GM19238 (cell line): ENCODE data around the gene GALNT2.

Experiments
- DNase-seq: peaks from one replicate; pipeline ENCODE4 v3.0.0; 2011; ENCODE audit warnings: low spot score; ENCODE audit not compliant: insufficient read length

GALNT2 gene

DNA sequence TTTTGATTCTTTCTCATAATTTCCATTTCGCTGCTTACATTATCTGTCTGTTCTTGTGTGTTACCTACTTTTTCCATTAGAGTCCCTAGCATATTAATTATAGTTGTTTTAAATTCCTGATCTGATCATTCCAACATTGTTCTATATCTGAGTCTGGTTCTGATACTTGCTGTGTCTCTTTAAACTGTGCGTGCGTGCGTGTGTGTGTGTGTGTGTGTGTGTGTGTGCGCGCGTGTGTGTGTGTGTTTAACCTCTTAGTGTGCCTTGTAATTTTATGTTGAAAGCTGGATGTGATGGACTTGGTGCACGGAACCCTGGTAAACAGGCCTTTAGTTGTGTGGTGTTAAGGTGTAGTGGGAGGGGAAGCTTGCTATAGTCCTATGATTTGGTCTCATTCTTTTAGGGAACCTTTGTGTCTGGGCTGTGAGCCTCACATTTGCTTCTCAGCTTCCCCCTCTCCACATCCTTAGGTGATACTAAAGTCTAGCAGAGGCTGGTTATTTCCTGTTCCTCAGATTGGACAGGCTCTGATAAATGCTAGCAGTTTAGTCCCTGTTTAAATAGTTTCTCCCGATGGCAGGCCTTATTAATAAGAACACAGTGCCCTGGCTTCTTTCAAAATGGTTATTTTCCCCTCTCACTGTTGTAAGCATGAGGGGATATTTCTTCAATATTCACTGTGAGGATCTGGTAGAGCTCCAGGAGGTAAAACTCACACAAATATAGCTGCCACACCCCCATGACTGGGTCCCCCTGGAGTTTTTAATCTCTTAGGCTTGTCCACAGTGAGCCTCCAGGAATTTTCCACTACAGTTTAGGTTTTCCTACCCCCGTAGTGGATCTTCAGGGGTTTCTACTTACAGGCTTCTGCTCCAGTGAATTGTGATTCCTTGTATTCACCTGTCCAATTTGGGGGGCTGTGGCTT lies 118.3 kb downstream of the GALNT2 start:
- DNase-seq, result no peak

DNA sequence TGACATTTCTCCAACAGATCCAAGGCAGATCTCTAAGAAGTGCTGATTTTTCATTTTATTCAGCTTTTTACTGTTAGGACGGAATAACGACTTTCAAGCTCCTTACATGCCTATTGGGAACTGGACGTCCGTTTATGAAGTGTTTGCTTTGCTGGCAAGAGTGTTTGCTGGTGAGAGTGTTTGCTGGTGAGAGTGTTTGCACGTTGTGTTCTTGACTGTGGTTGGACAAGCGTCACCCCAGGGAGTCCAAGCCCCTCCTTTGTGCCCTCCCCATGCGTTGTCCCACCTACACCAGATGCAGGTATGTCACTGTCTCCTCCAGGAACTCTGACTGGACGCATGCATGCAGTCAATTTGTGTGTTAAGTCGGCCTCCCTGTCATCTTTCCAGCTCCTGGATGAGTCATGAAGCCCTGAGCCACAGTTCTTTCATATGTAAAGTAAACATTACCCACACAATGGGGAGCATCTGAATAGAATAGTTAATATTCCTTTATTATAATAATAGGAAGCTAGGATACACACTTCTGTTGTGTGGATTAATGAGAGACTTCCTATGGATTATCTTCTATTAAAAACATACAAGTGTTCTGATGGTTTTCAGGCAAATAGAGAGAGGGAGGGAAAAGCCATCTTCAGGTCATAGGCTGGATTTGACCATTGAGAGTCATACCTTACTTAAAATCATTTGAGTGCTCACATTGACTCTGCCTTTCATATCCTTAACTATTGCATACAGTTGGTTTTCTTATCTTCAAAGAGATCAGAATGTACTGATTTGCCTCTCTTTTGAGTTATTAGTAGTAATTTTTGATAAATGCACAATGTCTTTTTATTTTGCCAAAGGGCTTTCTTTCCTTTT lies 119.2 kb downstream of the GALNT2 start:
- no peak for DNase-seq

DNA sequence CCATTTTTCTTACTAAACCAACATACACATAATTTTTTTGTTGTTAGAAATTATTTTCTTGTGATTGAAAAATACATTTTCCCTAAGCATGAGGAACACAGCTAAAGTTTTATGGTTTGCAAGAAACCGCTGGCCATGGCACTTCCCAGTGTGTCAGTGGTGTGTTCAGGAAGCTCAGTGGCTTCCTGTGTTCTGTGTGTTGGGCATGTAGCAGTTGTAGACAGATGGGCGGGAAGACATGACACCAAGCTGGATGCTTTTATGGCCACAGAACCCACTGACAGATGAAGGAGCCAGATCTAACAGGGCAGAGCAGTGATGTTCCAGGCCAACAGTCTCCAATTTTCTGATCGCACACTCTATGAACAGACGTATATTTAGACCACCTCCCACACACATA lies 119.8 kb downstream of the GALNT2 start:
- no peak for DNase-seq

DNA sequence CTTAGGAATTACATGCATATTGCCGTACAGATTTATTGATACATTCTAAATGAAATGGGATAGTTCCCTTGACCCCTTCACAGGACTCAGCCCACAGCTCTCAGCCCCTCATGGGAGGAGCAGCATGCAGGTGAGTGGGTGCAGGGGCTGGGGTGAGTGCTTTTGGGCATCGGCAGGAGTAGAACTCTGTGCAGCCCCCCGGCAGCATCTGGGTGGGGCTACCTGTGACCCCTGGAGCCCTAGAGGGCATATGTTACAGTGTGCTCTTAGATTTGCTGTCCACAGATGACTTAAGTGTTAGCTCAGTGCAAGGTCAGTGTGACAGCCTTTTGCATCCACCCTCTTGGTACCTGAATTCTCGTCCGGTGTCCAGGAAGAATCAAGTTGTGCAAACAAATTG lies 120.3 kb downstream of the GALNT2 start:
- no peak for DNase-seq

DNA sequence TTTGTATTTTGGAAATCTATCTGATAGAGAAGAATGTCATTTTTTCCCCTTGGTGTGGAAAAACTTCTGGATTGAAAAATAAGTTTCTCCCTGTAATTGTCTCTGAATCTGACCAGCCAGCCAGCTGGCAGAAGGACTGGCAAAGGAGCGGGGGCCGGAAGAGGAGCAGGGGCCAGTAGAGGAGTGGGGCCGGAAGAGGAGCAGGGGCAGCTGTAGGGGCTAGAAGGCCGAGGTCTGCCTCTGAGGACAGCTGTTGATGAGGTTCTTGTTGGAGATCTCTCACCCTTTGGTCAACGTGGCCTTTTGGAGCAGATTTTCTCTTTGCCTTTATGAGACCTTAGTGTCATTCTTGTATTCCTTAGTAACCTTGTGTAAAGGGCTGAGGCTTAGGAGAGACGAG lies 121.8 kb downstream of the GALNT2 start:
- no peak for DNase-seq

DNA sequence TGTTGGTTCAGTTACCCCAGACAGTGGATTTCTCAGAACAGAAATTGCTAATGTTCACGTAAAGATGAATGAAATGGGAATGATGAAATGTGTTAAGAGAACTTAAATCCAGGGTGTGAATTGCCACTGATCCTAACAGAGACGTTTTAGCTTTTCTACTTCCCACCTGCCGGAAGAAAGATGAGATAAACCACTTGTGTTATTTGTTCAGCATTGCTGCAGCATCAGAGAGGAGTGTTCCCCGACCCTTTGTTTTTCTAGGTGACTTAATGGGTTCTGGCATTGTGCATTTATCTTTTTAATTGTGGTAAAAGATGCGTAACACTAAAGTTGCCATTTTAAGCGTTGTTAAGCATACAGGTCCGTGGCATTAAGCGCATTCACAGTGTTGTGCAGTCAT lies 122.3 kb downstream of the GALNT2 start:
- DNase-seq, result no peak

DNA sequence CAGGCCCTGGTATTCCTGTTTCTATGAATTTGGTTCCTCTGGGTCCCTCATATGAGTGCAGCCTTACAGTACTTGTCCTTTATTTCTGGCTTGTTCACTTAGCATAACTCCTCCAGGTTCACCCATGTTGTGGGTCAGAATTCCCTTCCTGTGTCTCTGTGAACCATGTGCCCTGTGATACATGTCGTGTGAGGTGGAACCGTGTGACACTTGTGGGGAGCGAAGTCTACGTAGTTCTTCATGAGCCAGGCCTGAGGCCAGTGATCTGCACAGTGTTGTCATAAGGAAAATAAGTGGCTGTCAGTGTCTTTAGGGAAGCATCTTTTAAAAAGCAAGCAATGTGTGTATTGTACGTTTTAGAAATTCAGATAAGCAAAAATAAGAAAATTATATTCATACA lies 122.8 kb downstream of the GALNT2 start:
- no peak for DNase-seq

DNA sequence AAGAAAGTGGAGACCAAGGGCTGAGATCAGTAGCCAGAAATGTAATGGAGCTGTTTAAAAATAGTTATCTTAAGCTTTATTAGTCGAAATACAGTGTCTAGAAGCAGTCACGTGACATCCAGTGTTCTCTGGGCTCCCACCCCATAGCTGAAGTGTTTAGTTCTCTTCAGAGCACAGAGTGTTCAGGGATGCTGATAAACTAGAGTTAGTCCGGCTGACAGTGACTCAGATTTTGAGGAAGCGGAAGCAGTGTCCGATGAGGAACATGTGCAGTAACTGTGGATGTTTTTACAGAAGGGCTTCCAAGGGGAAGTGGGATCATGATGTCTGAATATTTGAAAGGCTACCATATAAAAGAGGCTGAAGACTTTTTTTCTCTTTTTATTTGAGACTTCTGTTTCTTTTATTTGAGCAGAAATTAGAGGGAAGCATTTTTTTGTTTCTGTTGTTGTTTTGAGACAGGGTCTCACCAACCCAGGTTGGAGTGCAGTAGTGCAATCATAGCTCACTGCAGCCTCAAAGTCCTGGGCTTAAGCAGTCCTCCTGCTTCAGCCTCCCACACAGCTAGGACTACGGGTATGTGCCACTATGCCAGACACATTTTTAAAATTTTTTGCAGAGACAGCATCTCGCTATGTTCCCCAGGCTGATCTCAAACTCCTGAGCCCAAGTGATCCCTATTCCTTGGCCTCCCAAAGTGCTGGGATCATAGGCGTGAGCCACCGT lies 124.2 kb downstream of the GALNT2 start:
- no peak for DNase-seq

DNA sequence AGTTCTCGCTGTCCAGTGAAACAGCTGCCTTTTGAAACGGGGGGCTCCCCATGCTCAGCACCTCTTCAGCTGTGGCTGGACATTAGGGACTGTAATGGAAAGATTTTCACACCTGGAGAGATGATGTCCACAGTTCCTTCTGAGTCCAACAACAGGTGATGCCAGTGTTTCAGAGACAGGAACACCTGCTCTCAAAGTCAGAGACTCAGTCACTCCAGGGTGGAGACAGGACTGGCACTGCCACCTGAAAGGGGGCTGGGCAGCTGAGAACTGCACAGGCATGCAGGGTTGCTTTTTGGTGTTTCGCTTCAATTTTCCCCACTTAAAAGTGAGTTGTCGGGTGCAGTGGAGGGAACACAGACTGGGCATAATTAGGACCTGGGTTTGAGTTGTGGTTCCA lies 124.8 kb downstream of the GALNT2 start:
- no peak for DNase-seq

DNA sequence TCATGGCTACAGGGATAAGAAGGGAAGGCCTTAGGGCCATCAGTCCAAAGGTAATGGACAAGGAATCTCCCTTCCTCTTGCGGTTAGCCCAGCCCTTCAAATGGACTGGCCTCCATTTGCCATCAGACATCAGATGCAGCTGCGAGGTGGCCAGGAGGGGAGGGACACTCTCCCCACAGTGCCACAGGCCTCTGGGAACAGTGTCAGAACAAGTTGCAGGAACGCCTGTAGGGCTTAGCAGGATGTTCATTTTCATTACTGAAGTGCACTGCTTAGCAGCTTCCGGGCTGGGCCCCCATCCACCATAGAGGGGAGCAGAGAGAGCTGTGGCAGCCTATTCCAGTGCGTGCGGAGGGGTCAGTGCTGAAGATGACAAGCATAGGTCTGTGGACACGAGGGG lies 127.5 kb downstream of the GALNT2 start:
- DNase-seq, result no peak

DNA sequence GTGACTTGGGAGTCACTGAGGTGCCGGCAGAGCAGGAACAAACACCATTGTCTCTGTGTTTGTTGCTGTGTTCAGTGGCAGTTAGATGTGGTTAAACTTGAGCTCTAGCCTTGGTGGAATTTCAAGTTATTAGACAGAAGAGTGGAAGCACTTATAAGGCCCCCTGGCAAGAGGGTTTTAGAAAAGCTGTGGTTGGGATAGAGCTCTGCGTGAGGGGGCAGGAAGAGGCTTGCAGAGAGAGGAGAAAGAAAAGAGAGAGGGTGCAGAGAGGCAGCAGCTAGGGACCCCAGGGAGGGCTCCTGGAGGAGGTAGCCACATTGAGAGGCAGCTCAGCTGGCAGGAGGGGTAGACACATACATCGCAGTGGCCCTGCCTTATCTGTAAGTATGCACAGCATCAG lies 128.2 kb downstream of the GALNT2 start:
- DNase-seq, result no peak

DNA sequence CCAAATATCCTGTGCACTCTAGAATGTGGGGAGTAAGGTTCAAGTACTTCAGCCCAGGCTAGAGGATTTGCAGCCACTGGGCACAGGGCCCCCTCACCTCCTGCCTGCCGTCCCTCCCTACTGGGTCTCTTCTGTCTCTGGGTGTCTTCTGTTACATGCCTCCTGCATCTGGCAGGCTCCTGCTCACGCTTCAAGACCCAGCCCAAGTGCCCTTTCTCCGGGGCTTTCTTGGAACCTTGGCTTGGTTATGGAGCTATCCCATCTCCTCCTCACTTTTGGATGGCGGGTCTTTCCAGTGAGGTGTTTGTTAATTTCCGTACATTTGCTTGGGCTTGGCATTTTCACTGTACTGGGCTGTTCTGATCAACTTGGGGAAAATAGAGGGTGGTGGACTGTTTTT lies 129.0 kb downstream of the GALNT2 start:
- DNase-seq, result no peak

DNA sequence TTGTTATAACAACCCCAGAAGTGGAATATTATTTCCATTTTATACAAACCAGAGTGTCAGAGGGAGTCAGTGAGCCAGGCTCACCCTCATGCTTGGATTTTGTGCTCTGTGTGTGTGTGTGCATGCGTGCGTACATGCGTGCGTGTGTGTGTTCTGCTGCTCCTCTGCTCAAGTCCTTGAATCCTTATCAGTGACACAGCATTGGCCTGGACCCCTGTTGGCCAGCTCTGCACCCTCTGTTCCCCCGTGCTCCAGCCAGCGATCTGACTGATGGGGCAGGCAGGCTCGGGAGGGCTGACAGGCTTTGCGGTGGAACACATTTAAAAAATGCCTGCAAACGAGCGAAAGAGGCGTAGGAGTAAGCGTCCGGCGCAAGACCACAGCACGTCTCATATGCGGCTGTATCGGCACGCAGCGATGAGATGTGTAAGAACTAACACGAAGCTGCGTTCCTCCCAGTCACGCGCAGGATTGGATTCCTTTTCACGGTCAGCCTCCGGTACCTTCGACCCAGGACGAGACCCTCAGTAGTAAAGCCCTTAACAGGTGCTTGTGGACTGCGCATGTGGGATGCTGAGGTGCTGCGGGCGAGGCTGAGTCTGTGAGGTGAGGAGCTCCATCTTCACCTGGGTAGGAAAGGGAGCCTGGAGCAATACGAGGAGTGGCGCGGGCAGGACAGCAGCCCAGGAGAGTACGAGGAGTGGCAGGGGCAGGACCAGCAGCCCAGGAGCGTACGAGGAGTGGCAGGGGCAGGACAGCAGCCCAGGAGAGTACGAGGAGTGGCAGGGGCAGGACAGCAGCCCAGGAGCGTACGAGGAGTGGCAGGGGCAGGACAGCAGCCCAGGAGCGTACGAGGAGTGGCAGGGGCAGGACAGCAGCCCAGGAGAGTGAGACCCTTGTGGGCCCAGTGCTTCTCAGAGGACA lies 130.9 kb downstream of the GALNT2 start:
- DNase-seq, result no peak

DNA sequence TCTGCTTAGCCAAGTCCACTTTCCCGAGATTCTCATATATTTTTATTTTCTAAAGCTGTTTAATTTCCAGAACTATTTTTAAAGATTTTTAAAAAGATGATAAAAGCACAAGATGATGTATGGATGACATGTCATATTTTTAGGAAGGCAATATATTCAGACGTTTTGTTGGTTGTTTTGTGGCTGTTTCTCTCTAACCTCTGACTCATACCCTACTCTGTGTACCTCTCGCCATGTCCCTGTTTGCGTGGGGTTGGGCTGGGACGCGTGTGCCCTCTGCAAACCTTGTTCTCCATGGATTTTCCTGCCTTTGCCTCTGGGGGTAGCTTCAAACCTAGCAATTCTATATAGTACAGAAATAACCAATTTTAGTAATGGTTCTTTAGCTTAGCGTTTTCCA lies 132.0 kb downstream of the GALNT2 start:
- no peak for DNase-seq

DNA sequence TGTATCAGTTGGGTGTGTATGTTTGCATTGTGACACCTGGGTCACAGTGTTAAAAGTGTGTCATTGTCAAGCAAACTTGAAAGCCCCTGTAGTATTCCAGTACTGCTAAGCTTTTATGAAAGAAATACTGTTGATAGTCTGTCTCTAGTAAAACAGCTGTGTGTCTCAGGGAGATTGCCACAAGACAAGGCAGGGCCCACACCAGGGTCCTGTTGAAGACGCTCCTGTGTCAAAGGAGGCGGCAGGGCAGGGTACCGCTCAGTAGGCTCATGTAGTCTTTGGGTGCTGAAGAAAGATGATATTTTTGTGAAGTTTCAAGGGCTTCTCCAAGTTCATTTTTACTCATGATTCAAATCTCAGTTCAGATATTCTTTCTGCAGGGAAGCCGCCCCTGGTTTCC lies 132.5 kb downstream of the GALNT2 start:
- no peak for DNase-seq

DNA sequence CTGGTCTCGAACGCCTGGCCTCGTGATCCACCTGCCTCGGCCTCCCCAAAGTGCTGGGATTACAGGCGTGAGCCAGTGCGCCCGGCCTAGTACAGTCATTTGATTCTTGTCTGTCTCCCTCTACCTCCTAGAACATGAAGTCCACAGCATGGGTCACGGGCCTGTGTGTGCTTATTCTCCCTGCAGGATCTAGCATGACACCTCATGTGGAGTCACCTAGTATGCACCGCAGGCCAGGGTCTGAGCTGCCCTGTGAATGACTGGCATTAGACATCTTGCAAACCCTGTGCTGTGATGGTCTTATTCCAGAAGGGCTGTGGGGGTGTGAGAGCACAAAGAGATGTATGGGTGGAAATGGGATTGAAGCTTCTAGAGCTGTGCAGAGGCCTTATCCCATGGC lies 133.2 kb downstream of the GALNT2 start:
- DNase-seq, result no peak

DNA sequence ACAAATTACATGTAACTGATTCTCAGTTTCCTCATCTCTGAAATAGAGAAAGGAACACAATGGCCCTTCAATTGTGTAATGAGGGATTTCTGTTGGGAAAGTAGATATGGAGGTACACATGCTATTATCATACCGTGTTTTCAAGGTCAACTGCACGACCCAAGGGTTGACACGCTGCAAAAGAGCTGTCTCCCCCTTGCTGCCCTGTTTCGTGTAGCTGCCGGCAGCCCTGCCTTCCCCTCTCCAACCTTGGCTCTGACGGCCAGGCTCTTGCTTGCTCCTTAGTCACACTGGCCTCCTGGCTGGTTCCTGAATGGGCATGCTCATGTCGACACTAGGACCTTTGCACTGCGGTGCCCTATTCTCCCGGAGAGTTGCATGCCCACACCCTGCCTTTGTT lies 134.4 kb downstream of the GALNT2 start:
- DNase-seq, result no peak

DNA sequence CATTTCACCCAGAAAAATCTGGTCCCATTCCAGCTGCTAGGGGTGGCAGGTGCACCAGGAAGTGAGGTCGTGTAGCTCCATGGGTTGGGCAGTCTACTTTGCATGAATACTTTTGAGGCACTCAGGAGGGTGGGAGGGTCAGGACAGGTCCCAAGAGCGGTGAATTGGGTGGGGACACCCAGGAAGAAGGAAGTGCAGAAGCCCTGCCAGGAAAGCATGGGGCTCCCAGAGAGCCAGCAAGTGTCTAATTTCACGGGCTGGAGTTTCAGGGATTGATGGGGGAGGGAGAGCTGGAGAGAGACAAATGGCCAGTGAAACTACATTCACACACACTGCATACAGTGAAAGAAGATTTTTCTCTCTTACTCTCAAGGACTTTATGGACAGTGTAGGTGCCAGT lies 137.8 kb downstream of the GALNT2 start:
- DNase-seq, result no peak

DNA sequence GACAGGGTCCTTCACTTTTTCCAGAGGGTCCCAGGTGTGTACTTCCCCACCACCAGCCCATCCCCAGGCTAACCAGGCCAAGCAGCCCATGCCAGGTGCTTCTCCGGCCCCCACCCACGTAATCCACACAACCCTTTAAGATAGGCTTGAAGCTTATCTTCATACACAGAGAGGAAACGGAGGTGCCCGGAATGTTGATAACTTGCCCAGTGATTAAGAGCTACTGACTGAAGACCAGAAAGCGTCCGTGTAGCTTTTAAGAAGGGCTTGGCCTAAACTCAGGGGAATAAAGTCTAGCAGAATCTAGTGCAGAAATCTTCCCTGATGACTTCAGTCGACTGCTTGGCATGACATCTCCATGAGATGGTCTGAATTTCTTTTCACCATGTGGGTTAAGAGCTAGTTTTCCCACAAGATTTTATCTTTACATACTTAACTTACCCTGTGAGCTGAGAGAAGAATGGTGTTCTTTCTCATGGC lies 138.7 kb downstream of the GALNT2 start:
- DNase-seq, result no peak

DNA sequence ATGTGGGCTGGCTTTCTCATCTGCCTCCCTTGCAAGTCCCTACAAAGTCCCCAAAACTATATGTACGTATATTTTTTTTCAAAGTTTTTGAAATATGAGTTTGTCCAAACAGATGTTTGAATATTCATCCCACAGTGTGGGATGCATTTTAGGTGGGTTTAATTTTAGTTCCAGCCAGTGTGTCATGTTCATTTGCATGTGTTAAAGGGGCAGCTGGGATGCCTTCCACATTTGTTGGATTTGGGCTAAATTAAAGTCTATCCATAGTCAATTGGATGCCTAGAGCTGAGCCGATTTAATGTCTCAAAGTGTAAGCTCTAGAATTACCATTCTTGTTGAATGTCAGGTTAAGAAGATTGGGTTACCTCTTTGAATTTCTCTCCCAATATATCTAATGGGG lies 139.2 kb downstream of the GALNT2 start:
- DNase-seq, result no peak

DNA sequence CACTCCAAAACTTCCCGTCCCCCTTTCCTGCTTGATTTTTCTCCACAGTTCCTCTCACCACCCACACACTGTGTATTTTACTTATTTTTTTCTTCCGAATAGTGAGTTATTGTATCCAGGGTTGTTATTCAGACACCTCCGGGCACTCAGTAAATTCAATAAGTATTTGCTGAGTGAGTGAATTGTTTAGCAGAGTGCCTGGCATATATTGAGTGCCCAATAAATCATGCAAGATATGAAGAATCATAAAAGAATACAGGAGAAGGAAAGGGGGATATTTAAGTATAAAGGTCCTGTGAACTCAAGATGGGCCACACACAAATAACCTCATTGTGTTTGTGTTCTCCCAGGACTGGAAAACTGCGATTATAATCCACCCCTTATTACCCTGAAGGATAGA lies 139.9 kb downstream of the GALNT2 start:
- no peak for DNase-seq
